ENCODE measurements around the gene MYPN. TPM values are rescaled to one million over a fixed set of nuclear protein-coding genes. Genes with fewer than 3 reads are reported as not detected.

MYPN gene
- polyA plus RNA-seq, 2 of the 4 experiments (the other 2 are of a cell fraction), result 1.5 to 2.1 TPM

GRCh38 chr10:68188835-68189234 lies 79.5 kb downstream of the MYPN start:
- Histone ChIP-seq H3K9me3 (no peaks in the 10 kb centered on the region), H3K4me1 (no peaks in the 10 kb centered on the region), H3K27ac (no peak overlapping the region), H3K4me2 (no peak overlapping the region), H3K4me3 (no peak overlapping the region)
- ChIA-PET CTCF (interaction anchor here (0.7 to 1.5 kb wide), 2 partner anchors 17 to 27 kb away, joined by 3 to 4 read pairs; no protein-coding TSS in a partner anchor), POLR2A (no interaction called here)
- ATAC-seq (no peak), FAIRE-seq (no peak), DNase-seq (ENCODE audit: low read depth in 1 of 2, low spot score in 1 of 2) (no peak)
- TF ChIP-seq CBX2 (IDR thresholded peaks at IDR 0.05; ENCODE audit: borderline replicate concordance, low read depth) (no peak), RFX5 (IDR thresholded peaks at IDR 0.05) (no peak), RNF2 (IDR thresholded peaks at IDR 0.05; ENCODE audit: borderline replicate concordance, low read depth) (no peak), PBX3 (IDR thresholded peaks at IDR 0.05) (no peak), HES2 (IDR thresholded peaks at IDR 0.05) (no peak), ZSCAN20 (CRISPR knock-in tag; IDR thresholded peaks at IDR 0.05) (no peak), HOXB13 (CRISPR knock-in tag; IDR thresholded peaks at IDR 0.05; ENCODE audit: low read depth) (no peak), CBX8 (IDR thresholded peaks at IDR 0.05) (no peak), HOXA7 (CRISPR knock-in tag; IDR thresholded peaks at IDR 0.05) (no peak), JUNB (IDR thresholded peaks at IDR 0.05) (no peak), HDAC2 (IDR thresholded peaks at IDR 0.05) (no peak), E2F6 (IDR thresholded peaks at IDR 0.05; ENCODE audit: borderline replicate concordance, low read depth) (no peak), RAD21 (conservative IDR thresholded peaks at IDR 0.05 in 1 of 2, IDR thresholded peaks at IDR 0.05 in 1 of 2) (no peak), MAFK (IDR thresholded peaks at IDR 0.05; ENCODE audit: partially characterized antibody) (no peak), SREBF2 (IDR thresholded peaks at IDR 0.05) (no peak), HEYL (CRISPR knock-in tag; IDR thresholded peaks at IDR 0.05) (no peak), NFE2L2 (conservative IDR thresholded peaks at IDR 0.05; ENCODE audit: low read length) (no peak)
- 73% methylated on average over 6 of the region's 6 CpGs for WGBS (ENCODE audit: missing lambda C conversion rate)

GRCh38 chr10:68192113-68192512 lies 82.8 kb downstream of the MYPN start:
- ATAC-seq (no peak), FAIRE-seq (no peak), DNase-seq (ENCODE audit: low read depth in 1 of 2, low spot score in 1 of 2) (no peak)
- ChIA-PET POLR2A (no interaction called here), CTCF (no interaction called here)
- Histone ChIP-seq H3K4me2 (no peak overlapping the region), H3K27ac (no peak overlapping the region), H3K9me3 (no peaks in the 10 kb centered on the region), H3K4me3 (no peak overlapping the region), H3K4me1 (no peaks in the 10 kb centered on the region)
- WGBS (ENCODE audit: missing lambda C conversion rate), result 51% methylated on average over 3 of the region's 3 CpGs
- TF ChIP-seq MAFK (IDR thresholded peaks at IDR 0.05; ENCODE audit: partially characterized antibody) (no peak), MYC (IDR thresholded peaks at IDR 0.05; ENCODE audit: borderline replicate concordance, low read length) (no peak), FOSB (CRISPR knock-in tag; IDR thresholded peaks at IDR 0.05) (no peak), E2F6 (IDR thresholded peaks at IDR 0.05; ENCODE audit: borderline replicate concordance, low read depth) (no peak), CHD2 (IDR thresholded peaks at IDR 0.05; ENCODE audit: low read length, partially characterized antibody) (no peak), FOXS1 (CRISPR knock-in tag; IDR thresholded peaks at IDR 0.05) (no peak), ZSCAN20 (CRISPR knock-in tag; IDR thresholded peaks at IDR 0.05) (no peak), HMGXB4 (CRISPR knock-in tag; IDR thresholded peaks at IDR 0.05; ENCODE audit: borderline replicate concordance) (no peak), RFX5 (IDR thresholded peaks at IDR 0.05) (no peak), CHD4 (IDR thresholded peaks at IDR 0.05; ENCODE audit: borderline replicate concordance) (no peak), HOXB5 (CRISPR knock-in tag; IDR thresholded peaks at IDR 0.05) (no peak), NFE2L2 (conservative IDR thresholded peaks at IDR 0.05; ENCODE audit: low read length) (no peak), ZC3H11A (IDR thresholded peaks at IDR 0.05) (no peak)
